ENCODE measurements around the gene NPDC1.
"Not testable (repeated sequence)": the region's sequence is repeated elsewhere in the genome, so short reads cannot be mapped to it uniquely, and the experiment has no call there.

GRCh38 chr9:137062798-137063197 is 16.8 kb upstream of the NPDC1 start:
- TF ChIP-seq CTCF (IDR thresholded peaks at IDR 0.05; ENCODE audit: low read length); EZH2 (IDR thresholded peaks at IDR 0.05; ENCODE audit: borderline replicate concordance, low read length): not testable (repeated sequence)

Data from OCI-LY1 (cell line).